K562 treated with DMSO at 1 percent for 4 hours (cell line): ENCODE measurements around the gene UFC1. TPM values are rescaled to one million over a fixed set of nuclear protein-coding genes. Genes with fewer than 3 reads are reported as not detected.

Experiments used
- total RNA-seq: library from RNA; unstranded; fragments of 300-600 nt; gene quantifications from 2 replicates; pipeline ENCODE4 v1.2.3, GENCODE V29; 2022; ENCODE audit not compliant: insufficient read depth

UFC1 gene
- total RNA-seq: 89.4 and 115 TPM in 2 replicates

DNA sequence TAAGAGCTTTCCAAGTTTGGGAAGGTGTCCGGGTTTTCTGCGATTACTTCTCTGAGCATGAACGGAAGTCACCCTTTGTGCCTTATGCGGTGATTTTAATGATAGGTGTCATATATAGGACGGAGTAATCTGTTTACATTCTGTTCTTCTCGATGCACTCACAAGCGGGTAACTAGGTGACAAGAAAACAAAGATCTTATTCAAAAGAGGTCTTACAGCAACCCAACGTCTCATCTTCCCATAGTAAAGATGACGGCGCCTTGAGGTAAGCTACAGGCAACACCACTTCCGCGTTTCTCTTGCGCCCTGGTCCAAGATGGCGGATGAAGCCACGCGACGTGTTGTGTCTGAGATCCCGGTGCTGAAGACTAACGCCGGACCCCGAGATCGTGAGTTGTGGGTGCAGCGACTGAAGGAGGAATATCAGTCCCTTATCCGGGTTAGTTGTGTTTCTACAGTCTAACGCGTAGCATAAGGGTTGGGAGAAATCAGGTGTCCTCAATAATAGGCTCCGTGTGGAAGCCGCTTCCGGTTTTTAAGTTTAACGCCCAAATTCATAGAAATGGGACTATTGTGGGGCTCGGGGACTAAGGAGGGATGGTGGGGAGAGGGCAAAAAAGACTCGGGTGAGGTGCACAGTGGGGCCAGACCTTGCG lies at the start of gene UFC1:
Gene UFC1 (plus strand): TSS at position 297 of the 656 bp plus-strand sequence. CDS start 20 bp downstream, at position 317.

DNA sequence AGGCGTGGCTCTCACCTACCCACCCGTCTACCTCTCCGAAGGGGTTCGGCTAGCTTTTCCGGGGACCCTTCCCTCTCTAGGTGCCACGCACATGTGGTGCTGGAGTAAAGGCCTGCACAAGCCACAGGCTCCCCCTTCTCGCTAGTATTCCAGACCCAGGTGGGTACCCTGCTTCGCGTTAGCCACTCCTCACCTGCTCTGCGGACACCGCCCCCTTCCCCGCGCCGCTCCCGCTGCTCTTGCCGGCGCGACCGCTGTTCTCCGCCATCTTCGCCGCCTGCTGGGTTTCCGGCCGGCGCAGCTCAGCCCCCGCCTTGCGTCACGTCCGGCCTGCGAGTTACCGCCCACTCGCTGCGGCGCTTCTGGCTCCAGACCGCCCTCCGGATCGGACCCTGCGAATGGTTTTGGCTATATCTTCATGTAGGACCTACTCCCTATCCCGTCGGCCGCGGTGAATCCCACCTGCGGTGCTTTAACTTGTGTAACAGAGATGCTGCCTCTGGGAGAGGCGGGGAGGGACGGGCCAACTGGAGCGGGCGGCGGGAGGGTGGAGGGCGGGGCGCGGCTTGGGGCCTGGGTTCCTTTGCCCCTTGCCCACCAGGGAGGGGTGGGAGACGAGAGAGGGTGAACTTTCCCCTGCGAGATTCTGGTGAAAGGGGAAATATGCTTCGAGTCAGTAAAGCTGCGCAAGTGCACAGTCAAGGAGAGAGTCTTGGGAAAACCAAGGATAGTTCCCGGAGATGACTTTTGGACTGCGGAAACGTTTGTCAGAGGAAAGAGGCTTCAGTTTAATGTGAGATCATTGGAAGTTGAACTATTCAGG lies 35.8 kb upstream of the UFC1 start, which contains the start of the genes NIT1 and PFDN2:
Gene NIT1 (plus strand): TSS at position 347 of the 823 bp plus-strand sequence. CDS start 72 bp downstream, at position 419.
Gene PFDN2 (minus strand): TSS at position 279 of the 823 bp plus-strand sequence. CDS start 11 bp downstream, at position 268.

DNA sequence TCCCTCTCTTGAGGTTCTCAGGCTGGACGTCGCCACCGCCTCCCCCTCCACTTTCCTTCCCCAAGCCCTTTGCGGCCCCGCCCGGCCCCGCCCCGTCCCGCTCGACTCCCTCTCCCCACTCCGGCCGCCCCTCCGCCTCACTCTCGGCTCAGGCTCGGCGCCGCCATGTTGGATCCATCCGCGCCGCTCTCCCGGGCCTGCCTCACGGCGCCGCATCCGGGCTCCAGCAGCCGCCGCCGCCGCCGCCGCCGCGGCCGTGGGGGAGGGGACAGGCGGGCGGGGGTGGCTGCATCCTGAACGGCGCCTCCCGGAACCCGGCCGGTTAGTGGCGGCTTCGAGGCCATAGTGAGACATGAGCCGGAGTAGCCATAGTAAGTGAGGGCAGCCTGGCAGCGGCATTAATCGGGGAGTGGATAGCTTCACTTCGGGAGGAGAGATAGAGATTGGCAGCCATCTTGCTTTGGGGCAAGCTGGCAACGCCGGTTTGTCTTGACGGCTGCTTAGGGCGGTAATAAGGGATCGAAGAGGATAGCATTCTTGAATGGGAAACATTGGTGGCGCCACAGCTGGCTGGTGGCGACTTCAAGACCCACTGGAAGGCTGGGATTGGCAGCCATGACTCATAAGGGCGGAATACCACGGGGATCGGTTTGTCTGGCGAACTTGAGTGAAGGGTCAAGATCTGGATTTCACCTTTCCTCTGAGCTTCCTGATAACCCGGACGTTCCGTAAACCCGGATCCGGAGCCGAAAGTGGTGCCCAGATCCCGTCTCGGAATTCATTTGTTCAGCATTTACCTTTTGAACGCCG lies 21.2 kb upstream of the UFC1 start, which contains the start of gene DEDD:
Gene DEDD (minus strand): TSS at position 258 of the 810 bp plus-strand sequence. CDS start 8,205 bp downstream, outside the sequence.

DNA sequence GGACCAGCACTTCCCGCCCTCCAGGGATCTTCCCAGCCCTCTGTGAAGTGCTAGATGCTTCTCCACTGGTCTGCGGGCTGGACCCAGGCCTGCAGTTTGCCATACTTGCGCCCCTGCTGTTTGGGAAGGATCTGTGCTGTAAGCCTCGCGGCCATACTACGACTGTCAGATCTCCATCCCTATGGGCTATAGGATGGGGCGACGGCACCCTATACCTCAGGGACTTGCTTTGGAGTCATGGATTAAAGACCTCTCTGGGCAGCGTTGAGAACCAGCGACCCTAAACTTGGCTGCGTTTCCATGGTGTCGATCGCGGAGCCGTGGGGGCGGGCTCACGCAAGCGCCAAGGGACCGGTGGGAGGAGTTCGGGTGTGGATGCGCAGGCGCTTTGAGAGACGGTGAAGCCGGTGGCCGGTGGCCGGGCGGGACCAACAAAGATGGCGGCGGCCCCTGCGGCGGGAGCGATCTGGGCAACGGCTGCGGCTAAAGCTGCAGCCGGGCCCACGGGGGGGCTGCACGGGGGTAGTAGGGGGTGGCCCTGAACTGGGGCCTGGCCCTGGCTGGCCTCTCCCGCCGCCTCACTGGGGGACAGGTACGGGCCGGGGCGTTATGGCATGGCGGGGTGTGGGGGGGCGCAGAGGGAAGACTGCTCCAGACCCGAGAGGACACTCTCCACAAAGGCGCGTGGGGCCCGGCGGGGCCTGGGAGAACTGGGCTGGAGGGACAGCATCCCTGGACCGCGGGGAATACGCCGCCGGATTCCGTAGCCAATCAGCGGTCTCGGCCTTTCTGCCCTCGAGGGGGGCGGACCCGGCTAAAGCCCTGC lies 5.5 kb downstream of the UFC1 start, which contains the start of gene USP21:
Gene USP21 (plus strand): TSS at position 414 of the 826 bp plus-strand sequence. CDS start 1,141 bp downstream, outside the sequence.

DNA sequence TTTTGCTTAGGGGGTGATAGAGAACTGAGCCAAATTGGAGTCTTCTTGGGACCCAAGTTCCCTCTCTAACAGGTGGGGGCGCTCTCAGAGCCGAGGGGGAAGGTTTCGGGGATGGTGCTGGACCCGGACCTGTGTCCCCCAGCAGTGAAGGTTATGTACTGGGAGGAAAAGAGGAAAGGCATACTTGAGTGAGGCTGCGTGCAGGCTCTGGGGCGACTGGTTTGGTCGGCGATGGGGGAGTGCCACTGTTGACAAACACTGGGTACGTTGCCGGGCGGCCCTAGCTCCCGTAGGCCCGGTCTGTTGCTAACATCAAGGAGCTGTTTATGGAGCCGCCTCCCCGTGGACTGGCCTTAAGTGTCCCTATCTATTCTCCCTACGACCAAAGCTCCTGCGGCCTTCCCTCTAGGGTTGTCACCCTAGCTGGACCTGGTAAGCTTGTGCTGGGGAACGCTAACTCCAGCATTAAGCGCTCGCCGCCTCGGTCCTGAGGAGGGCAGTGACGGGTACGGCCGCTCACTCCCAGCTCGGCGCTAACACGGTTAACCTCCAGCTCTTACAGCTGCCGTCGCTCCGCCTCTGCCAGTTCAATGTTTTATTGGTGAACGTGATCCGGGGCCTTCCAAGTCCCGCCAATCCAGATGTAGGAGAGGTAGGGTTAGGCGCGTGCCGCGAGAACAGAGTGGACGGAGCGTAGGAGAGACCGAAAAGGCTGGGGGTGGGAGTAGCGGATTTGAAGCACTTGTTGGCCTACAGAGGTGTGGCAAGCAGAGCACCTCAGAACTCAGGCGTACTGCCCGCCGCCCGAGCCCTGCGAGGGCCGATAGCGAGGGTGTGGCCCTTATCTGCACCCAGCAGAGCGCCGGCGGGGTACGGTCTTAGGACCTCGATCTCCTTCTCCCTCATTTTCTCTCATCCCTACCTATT lies 12.2 kb downstream of the UFC1 start, which contains the start of gene PPOX:
Gene PPOX (plus strand): TSS at position 685 of the 927 bp plus-strand sequence. CDS start 422 bp downstream, outside the sequence.

DNA sequence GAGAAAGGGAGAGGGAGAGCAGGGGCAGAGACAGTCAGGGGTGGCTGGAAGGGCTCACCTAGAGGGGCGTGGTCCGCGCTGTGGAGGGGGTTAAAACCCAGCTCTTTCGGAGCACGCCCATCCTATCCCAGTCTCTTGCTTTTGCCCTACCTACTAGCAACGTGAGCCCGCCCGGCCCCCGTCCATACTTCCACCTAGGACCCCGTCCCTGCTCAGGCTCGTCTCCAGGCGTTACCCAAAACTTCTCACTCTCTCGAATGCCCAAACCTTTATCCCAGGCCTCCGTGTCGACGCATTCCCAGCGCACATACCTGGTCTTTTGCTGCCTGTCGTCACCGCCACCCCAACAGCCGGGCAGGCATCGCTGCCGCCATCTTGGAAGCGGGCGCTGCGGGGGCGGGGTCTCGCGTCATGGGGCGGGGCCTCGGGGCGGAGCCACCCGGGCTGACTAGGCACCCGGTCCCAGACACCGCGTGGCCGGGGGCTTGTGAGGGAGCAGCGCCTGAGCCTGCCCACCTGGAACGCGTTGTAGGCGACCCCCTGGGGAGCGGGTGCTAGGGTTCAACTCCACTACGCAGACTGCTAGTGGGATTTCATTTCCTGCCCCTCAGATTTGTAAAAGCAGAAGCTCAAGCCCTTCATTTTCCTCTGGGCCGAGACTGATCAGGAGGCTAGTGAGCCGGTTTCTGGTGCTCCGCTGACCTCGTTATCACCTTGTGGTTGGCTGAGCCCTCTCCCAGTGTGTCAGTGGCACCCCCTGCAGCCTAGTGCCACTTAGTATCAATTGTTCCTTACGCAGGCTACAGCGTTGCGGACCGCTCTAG lies 23.5 kb downstream of the UFC1 start, which contains the start of gene B4GALT3:
Gene B4GALT3 (minus strand): TSS at position 396 of the 824 bp plus-strand sequence. CDS start 1,447 bp downstream, outside the sequence.

DNA sequence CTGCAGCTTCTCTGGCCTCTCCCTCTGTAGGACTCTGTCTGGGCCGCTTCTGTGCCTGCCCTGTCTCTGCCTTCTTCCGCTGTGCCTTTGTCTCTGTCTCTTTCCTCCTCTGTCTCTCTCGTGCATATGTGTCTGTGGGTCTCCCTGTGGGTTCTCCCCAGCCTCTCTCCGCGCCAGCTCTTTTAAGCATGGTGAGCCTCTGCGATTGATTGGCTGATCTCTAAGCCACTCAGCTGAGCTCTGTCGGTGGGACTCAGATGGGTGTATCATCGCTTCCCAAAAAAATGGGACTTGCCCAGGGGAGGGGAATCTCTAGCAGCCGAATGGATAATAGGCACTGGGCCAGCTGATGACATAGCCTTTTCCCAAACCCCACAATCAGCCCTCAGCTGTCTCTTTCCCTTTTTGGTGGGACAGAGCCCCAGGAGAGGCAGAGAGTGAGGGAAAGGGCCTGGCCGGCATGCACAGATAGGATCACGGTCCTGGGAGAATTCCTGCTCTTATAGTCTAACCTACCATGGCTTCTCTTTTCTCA lies 45.2 kb downstream of the UFC1 start, which contains the start of gene ADAMTS4:
Gene ADAMTS4 (minus strand): TSS at position 158 of the 535 bp plus-strand sequence. CDS start 427 bp downstream, outside the sequence.

DNA sequence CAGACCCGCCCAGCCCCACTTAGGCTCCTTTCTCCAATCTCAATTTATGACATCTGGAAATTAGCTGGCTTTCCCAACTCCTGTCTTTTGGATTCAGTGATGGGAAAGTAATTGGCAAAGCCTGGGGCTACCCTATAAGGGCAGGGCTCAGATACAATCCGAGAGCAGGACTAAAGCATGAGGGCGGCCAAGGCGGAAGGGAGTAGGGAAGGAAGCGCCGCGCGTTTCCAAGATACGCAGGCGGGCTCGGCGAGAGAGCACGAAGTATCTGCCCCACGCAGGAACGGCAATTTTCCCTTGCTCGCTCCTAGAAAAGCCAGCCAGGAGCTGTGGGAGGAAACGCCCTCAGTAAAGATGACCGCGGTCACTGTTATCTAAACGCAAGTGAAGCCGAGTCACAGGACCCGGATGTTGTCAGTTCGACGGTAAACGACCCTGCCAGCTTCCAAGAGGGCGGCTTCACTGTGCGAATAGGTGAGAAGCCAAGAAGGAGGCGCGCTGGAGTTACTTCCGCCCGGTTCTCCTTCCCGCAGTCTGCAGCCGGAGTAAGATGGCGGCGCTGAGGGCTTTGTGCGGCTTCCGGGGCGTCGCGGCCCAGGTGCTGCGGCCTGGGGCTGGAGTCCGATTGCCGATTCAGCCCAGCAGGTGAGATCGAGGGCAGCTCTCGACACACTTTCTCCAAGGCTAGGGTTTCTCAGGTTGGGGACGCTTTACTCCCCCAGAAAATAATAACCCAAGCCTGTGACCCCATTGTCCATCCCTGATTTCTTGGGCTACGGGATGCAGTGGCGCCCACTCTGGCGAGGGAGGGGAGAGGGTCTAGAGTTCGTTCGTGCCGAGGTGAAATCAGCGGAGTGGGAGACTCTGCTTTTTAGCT lies 48.3 kb downstream of the UFC1 start, which contains the start of gene NDUFS2:
Gene NDUFS2 (plus strand): TSS at position 532 of the 877 bp plus-strand sequence. CDS start 19 bp downstream, at position 551.

Other genes starting within 250 kb of the UFC1 start
- not detected in 2 replicates for gene ITLN2, start 199.2 kb upstream of the UFC1 start, total RNA-seq
- gene F11R, start 132.8 kb upstream of the UFC1 start, total RNA-seq: 44.0 and 45.4 TPM in 2 replicates
- not detected in 2 replicates for gene TSTD1, start 115.0 kb upstream of the UFC1 start, total RNA-seq
- gene USF1, start 108.0 kb upstream of the UFC1 start, total RNA-seq: 53.7 and 57.3 TPM in 2 replicates
- not detected in 2 replicates for gene ARHGAP30, start 84.1 kb upstream of the UFC1 start, total RNA-seq
- not detected in 2 replicates for gene NECTIN4, start 64.4 kb upstream of the UFC1 start, total RNA-seq
- not detected in 2 replicates for gene KLHDC9, start 55.6 kb upstream of the UFC1 start, total RNA-seq
- 145 and 191 TPM in 2 replicates for gene PFDN2, start 35.9 kb upstream of the UFC1 start, total RNA-seq
- 26.6 and 27.9 TPM in 2 replicates for gene NIT1, start 35.9 kb upstream of the UFC1 start, total RNA-seq
- 22.8 and 25.7 TPM in 2 replicates for gene DEDD, start 21.3 kb upstream of the UFC1 start, total RNA-seq
- gene USP21, start 5.5 kb downstream of the UFC1 start, total RNA-seq: 18.7 and 24.9 TPM in 2 replicates
- 20.5 and 26.6 TPM in 2 replicates for gene PPOX, start 12.4 kb downstream of the UFC1 start, total RNA-seq
- gene B4GALT3, start 23.5 kb downstream of the UFC1 start, total RNA-seq: 67.8 and 78.2 TPM in 2 replicates
- gene ADAMTS4, start 45.1 kb downstream of the UFC1 start, total RNA-seq: 0.65 and 0.77 TPM in 2 replicates
- 79.0 and 81.6 TPM in 2 replicates for gene NDUFS2, start 48.4 kb downstream of the UFC1 start, total RNA-seq
- gene FCER1G, start 61.3 kb downstream of the UFC1 start, total RNA-seq: not detected in 2 replicates
- not detected in 2 replicates for gene APOA2, start 69.7 kb downstream of the UFC1 start, total RNA-seq
- 8.5 and 12.5 TPM in 2 replicates for gene TOMM40L, start 72.1 kb downstream of the UFC1 start, total RNA-seq
- gene NR1I3, start 84.2 kb downstream of the UFC1 start, total RNA-seq: not detected in 2 replicates
- not detected in 2 replicates for gene PCP4L1, start 104.8 kb downstream of the UFC1 start, total RNA-seq
- 2.5 and 3.4 TPM in 2 replicates for gene MPZ, start 156.0 kb downstream of the UFC1 start, total RNA-seq
- gene SDHC, start 160.4 kb downstream of the UFC1 start, total RNA-seq: 128 and 155 TPM in 2 replicates
- gene CFAP126, start 213.9 kb downstream of the UFC1 start, total RNA-seq: not detected in 2 replicates